ENCODE measurements around the gene NEGR1. TPM values are rescaled to one million over a fixed set of nuclear protein-coding genes. Genes with fewer than 3 reads are reported as not detected.

NEGR1 gene
- polyA plus RNA-seq, 4 donors: 0.27 to 5.4 (median 1.7) TPM; not detected in 1

- FAIRE-seq (no peak), DNase-seq (no peak)
- Histone ChIP-seq H3K27me3 (ENCODE audit: control insufficient read depth in 3 of 3, insufficient read depth in 3 of 3, low read length in 3 of 3) (no peaks in the 10 kb centered on the region), H3K36me3 (ENCODE audit: control insufficient read depth in 3 of 3, insufficient read depth in 2 of 3, low read depth in 1 of 3, low read length in 3 of 3) (no peaks in the 10 kb centered on the region), H3K9me3 (ENCODE audit: control insufficient read depth in 2 of 2, insufficient read depth in 1 of 2, low read depth in 1 of 2, low read length in 1 of 2) (peaks cover 0 to 6% of the 10 kb centered on the region in 2 donors), H3K27ac (ENCODE audit: low read depth in 1 of 3, low read length in 2 of 3) (no peak overlapping the region), H3K4me1 (ENCODE audit: control insufficient read depth in 3 of 3, insufficient read depth in 2 of 3, low read depth in 1 of 3, low read length in 2 of 3) (no peaks in the 10 kb centered on the region), H3K4me3 (ENCODE audit: low read depth in 1 of 3, low read length in 3 of 3) (no peak overlapping the region)
Measured at GRCh38 chr1:71511505-71511904, 770.8 kb downstream of the NEGR1 start.

GRCh38 chr1:71510725-71511124, 771.6 kb downstream of the NEGR1 start:
- Histone ChIP-seq H3K36me3 (ENCODE audit: control insufficient read depth in 3 of 3, insufficient read depth in 2 of 3, low read depth in 1 of 3, low read length in 3 of 3) (no peaks in the 10 kb centered on the region), H3K27me3 (ENCODE audit: control insufficient read depth in 3 of 3, insufficient read depth in 3 of 3, low read length in 3 of 3) (no peaks in the 10 kb centered on the region), H3K4me3 (ENCODE audit: low read depth in 1 of 3, low read length in 3 of 3) (no peak overlapping the region), H3K4me1 (ENCODE audit: control insufficient read depth in 3 of 3, insufficient read depth in 2 of 3, low read depth in 1 of 3, low read length in 2 of 3) (no peaks in the 10 kb centered on the region), H3K9me3 (ENCODE audit: control insufficient read depth in 2 of 2, insufficient read depth in 1 of 2, low read depth in 1 of 2, low read length in 1 of 2) (peaks cover 0 to 12% of the 10 kb centered on the region in 2 donors), H3K27ac (ENCODE audit: low read depth in 1 of 3, low read length in 2 of 3) (no peak overlapping the region)
- DNase-seq (no peak), FAIRE-seq (no peak)
- WGBS, 3 donors: 39 to 78% (median 44%) methylated on average over 1 of the region's 1 CpG

- no peak for FAIRE-seq
Measured at GRCh38 chr1:71509051-71509595, 773.2 kb downstream of the NEGR1 start.

GRCh38 chr1:71502006-71502405, 780.3 kb downstream of the NEGR1 start:
- Histone ChIP-seq H3K4me1 (ENCODE audit: control insufficient read depth in 3 of 3, insufficient read depth in 2 of 3, low read depth in 1 of 3, low read length in 2 of 3) (no peaks in the 10 kb centered on the region), H3K9me3 (ENCODE audit: control insufficient read depth in 2 of 2, insufficient read depth in 1 of 2, low read depth in 1 of 2, low read length in 1 of 2) (peaks cover 0 to 9% of the 10 kb centered on the region in 2 donors), H3K27ac (ENCODE audit: low read depth in 1 of 3, low read length in 2 of 3) (no peak overlapping the region), H3K27me3 (ENCODE audit: control insufficient read depth in 3 of 3, insufficient read depth in 3 of 3, low read length in 3 of 3) (no peaks in the 10 kb centered on the region), H3K4me3 (ENCODE audit: low read depth in 1 of 3, low read length in 3 of 3) (no peak overlapping the region), H3K36me3 (ENCODE audit: control insufficient read depth in 3 of 3, insufficient read depth in 2 of 3, low read depth in 1 of 3, low read length in 3 of 3) (no peaks in the 10 kb centered on the region)
- no peak for DNase-seq
- FAIRE-seq: no peak
- 60 to 74% (median 73%) methylated on average over 6 of the region's 6 CpGs for WGBS, 3 donors

More at GRCh38 chr1:71509051-71509595, 773.2 kb downstream of the NEGR1 start:
- Histone ChIP-seq H3K27me3 (ENCODE audit: control insufficient read depth in 3 of 3, insufficient read depth in 3 of 3, low read length in 3 of 3) (no peaks in the 10 kb centered on the region), H3K4me3 (ENCODE audit: low read depth in 1 of 3, low read length in 3 of 3) (no peak overlapping the region), H3K36me3 (ENCODE audit: control insufficient read depth in 3 of 3, insufficient read depth in 2 of 3, low read depth in 1 of 3, low read length in 3 of 3) (no peaks in the 10 kb centered on the region), H3K27ac (ENCODE audit: low read depth in 1 of 3, low read length in 2 of 3) (no peak overlapping the region), H3K4me1 (ENCODE audit: control insufficient read depth in 3 of 3, insufficient read depth in 2 of 3, low read depth in 1 of 3, low read length in 2 of 3) (no peaks in the 10 kb centered on the region), H3K9me3 (ENCODE audit: control insufficient read depth in 2 of 2, insufficient read depth in 1 of 2, low read depth in 1 of 2, low read length in 1 of 2) (peaks cover 0 to 15% of the 10 kb centered on the region in 2 donors)
- WGBS, 3 donors: 75 to 91% (median 80%) methylated on average over 4 of the region's 4 CpGs
- no peak for DNase-seq

GRCh38 chr1:71498542-71498941, 783.8 kb downstream of the NEGR1 start:
- H3K4me1 ChIP-seq (ENCODE audit: control insufficient read depth in 3 of 3, insufficient read depth in 2 of 3, low read depth in 1 of 3, low read length in 2 of 3): no peaks in the 10 kb centered on the region
- no peak overlapping the region for H3K27ac ChIP-seq (ENCODE audit: low read depth in 1 of 3, low read length in 2 of 3)
- no peaks in the 10 kb centered on the region for H3K9me3 ChIP-seq (ENCODE audit: control insufficient read depth in 2 of 2, insufficient read depth in 1 of 2, low read depth in 1 of 2, low read length in 1 of 2)
- no peaks in the 10 kb centered on the region for H3K27me3 ChIP-seq (ENCODE audit: control insufficient read depth in 3 of 3, insufficient read depth in 3 of 3, low read length in 3 of 3)
- DNase-seq (no peak), FAIRE-seq (no peak)
- H3K4me3 ChIP-seq (ENCODE audit: low read depth in 1 of 3, low read length in 3 of 3): no peak overlapping the region
- no peaks in the 10 kb centered on the region for H3K36me3 ChIP-seq (ENCODE audit: control insufficient read depth in 3 of 3, insufficient read depth in 2 of 3, low read depth in 1 of 3, low read length in 3 of 3)

GRCh38 chr1:71494163-71494562, 788.2 kb downstream of the NEGR1 start:
- no peak for FAIRE-seq
- Histone ChIP-seq H3K4me3 (ENCODE audit: low read depth in 1 of 3, low read length in 3 of 3) (no peak overlapping the region), H3K27me3 (ENCODE audit: control insufficient read depth in 3 of 3, insufficient read depth in 3 of 3, low read length in 3 of 3) (no peaks in the 10 kb centered on the region), H3K4me1 (ENCODE audit: control insufficient read depth in 3 of 3, insufficient read depth in 2 of 3, low read depth in 1 of 3, low read length in 2 of 3) (no peaks in the 10 kb centered on the region), H3K36me3 (ENCODE audit: control insufficient read depth in 3 of 3, insufficient read depth in 2 of 3, low read depth in 1 of 3, low read length in 3 of 3) (no peaks in the 10 kb centered on the region), H3K9me3 (ENCODE audit: control insufficient read depth in 2 of 2, insufficient read depth in 1 of 2, low read depth in 1 of 2, low read length in 1 of 2) (no peaks in the 10 kb centered on the region), H3K27ac (ENCODE audit: low read depth in 1 of 3, low read length in 2 of 3) (no peak overlapping the region)
- no peak for DNase-seq

GRCh38 chr1:71492298-71493041, 789.9 kb downstream of the NEGR1 start:
- 56 to 70% (median 62%) methylated on average over 7 of the region's 7 CpGs for whole genome bisulfite sequencing, 3 donors
- FAIRE-seq: no peak
- DNase-seq: no peak
- Histone ChIP-seq H3K36me3 (ENCODE audit: control insufficient read depth in 3 of 3, insufficient read depth in 2 of 3, low read depth in 1 of 3, low read length in 3 of 3) (no peaks in the 10 kb centered on the region), H3K27me3 (ENCODE audit: control insufficient read depth in 3 of 3, insufficient read depth in 3 of 3, low read length in 3 of 3) (no peaks in the 10 kb centered on the region), H3K9me3 (ENCODE audit: control insufficient read depth in 2 of 2, insufficient read depth in 1 of 2, low read depth in 1 of 2, low read length in 1 of 2) (no peaks in the 10 kb centered on the region), H3K4me1 (ENCODE audit: control insufficient read depth in 3 of 3, insufficient read depth in 2 of 3, low read depth in 1 of 3, low read length in 2 of 3) (no peaks in the 10 kb centered on the region), H3K27ac (ENCODE audit: low read depth in 1 of 3, low read length in 2 of 3) (no peak overlapping the region), H3K4me3 (ENCODE audit: low read depth in 1 of 3, low read length in 3 of 3) (no peak overlapping the region)

- DNase-seq (no peak), FAIRE-seq (no peak)
- Histone ChIP-seq H3K9me3 (ENCODE audit: control insufficient read depth in 2 of 2, insufficient read depth in 1 of 2, low read depth in 1 of 2, low read length in 1 of 2) (no peaks in the 10 kb centered on the region), H3K4me3 (ENCODE audit: low read depth in 1 of 3, low read length in 3 of 3) (no peak overlapping the region), H3K36me3 (ENCODE audit: control insufficient read depth in 3 of 3, insufficient read depth in 2 of 3, low read depth in 1 of 3, low read length in 3 of 3) (no peaks in the 10 kb centered on the region), H3K27me3 (ENCODE audit: control insufficient read depth in 3 of 3, insufficient read depth in 3 of 3, low read length in 3 of 3) (no peaks in the 10 kb centered on the region), H3K27ac (ENCODE audit: low read depth in 1 of 3, low read length in 2 of 3) (no peak overlapping the region), H3K4me1 (ENCODE audit: control insufficient read depth in 3 of 3, insufficient read depth in 2 of 3, low read depth in 1 of 3, low read length in 2 of 3) (no peaks in the 10 kb centered on the region)
- 67 to 75% (median 71%) methylated on average over 5 of the region's 5 CpGs for WGBS, 3 donors
Measured at GRCh38 chr1:71490432-71490831, 791.9 kb downstream of the NEGR1 start.

Measured in small intestine (tissue), 7 donors.